GM12872 (cell line): ENCODE measurements around the gene THTPA.

Experiments
- TF ChIP-seq, protein P1 (sequence below): IDR thresholded peaks from 3 replicates; pipeline ENCODE4 v1.5.1; 2011; ENCODE audit warnings: low read depth, mild to moderate bottlenecking, low read length, moderate library complexity; ENCODE audit not compliant: insufficient read depth

Gene THTPA

DNA sequence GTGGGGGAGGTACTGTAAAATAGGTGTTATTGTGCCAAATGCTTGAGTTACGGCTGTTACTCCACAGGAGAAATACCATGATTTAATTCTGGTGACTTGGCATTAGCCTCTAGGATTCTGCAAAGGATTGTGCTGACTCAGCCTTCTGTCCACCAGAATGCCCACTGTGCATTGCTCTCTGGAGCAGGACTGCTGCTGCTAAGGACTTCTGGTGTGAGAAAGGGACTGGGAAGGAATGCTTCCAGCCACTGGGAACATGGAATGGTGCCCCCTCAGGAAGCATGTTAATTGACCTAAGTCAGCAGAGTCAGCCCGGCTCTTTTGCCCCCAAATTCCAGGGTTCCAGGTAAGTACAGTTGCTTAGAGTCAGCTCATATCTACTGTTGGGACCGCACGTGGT, 37.4 kb upstream of the THTPA start:
- TF ChIP-seq, protein P1, sequence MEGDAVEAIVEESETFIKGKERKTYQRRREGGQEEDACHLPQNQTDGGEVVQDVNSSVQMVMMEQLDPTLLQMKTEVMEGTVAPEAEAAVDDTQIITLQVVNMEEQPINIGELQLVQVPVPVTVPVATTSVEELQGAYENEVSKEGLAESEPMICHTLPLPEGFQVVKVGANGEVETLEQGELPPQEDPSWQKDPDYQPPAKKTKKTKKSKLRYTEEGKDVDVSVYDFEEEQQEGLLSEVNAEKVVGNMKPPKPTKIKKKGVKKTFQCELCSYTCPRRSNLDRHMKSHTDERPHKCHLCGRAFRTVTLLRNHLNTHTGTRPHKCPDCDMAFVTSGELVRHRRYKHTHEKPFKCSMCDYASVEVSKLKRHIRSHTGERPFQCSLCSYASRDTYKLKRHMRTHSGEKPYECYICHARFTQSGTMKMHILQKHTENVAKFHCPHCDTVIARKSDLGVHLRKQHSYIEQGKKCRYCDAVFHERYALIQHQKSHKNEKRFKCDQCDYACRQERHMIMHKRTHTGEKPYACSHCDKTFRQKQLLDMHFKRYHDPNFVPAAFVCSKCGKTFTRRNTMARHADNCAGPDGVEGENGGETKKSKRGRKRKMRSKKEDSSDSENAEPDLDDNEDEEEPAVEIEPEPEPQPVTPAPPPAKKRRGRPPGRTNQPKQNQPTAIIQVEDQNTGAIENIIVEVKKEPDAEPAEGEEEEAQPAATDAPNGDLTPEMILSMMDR, result no peak

DNA sequence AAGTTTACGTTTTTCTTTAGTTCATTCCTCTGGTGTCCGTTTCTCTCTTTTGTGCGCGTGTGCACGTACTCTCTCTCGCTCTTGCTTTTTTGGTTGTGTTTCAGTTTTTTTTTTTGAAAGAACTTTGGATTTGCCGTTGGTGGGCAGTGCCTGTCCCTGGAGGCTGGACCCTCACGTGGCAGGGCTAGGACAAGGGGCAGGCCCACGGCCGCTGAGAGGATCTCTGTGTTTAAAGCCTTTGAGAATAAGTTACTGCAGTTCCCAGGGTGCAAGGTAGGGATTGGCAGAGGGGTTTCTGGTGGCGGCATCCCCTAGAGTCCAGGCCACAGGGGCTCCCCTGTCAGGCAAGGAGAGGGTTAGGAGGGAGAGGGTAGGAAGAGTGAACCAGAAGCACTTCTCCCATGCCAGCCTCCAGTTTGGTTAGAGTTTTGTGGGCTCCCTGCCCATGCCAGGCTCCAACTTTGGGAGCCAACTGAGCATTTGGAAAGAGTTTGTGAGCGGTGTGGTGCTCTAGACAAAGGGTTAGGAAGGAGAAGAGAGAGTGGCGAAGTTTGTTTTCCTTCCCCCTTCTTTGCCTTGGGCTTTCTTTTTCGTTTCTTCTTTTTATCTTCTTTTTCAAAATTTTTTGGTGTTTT, 35.1 kb upstream of the THTPA start:
- TF ChIP-seq, protein P1, result no peak

DNA sequence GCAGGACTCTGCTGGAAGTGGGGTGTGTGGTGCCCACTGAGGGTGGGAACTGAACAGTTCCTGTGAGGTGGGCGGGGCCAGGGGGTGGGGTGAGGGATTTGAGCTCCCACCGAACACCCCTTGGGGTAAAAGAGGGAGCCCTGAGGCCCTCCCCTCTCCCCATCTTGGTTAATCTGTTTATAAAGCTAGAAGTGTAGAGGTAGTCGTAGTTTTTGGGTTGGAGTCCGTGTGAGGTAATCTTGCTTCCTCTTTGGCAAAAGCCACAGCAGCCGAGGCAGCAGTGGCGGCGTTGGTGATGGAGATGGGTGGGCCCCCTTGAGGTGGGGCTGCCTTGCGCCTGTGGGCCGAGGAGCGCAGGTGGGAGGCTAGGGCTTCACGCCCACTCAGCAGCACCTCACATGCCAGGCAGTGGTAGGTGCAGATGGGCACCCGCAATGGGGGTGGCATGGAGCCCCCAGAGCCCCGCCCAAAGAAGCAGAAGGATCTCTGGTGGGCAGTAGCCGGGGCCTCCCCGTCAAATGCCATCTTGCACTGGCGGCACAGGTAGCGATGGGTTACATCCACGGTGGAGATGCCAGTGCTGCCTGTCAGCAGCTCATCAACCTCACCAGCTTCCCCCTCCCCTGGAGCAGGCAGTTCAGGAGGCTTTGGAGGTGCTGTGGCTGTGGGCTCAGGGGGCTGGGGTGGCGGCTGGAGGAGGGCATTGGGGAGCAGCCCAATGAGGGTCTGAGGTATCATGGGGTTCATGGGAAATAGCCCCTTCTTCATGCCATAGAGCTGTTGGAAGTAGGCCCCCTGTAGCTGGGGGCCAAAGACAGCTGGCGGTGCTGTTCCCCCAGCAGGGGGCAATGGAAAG, 34.1 kb upstream of the THTPA start:
- TF ChIP-seq, protein P1, result no peak

DNA sequence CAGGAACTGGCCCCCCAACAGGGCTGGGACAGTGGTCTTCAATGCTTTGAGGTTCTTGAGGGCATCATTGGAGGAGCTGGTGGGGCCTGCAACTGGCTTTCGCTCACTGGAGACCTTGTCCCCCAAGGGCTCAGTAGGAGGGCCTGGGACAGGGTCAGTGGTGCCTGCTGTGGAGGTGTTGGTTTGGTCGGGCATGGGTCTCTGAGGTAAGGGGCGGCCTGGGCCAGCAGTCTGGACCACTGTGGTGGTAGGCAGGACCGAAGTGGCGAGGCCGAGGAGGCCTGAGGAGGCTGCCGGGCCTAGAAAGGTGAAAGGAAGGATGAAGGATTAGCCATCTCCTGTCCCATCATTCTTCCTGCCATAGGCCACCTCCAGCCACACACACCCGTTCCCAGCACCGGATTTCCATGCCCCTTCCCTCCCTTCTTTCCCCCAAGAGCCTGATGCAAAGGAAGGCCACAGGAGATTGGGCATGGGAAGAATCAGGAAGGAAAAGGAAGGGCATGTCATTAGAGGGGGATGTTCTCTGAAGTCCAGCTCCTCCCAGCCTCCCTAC, 33.4 kb upstream of the THTPA start:
- TF ChIP-seq, protein P1, result no peak

DNA sequence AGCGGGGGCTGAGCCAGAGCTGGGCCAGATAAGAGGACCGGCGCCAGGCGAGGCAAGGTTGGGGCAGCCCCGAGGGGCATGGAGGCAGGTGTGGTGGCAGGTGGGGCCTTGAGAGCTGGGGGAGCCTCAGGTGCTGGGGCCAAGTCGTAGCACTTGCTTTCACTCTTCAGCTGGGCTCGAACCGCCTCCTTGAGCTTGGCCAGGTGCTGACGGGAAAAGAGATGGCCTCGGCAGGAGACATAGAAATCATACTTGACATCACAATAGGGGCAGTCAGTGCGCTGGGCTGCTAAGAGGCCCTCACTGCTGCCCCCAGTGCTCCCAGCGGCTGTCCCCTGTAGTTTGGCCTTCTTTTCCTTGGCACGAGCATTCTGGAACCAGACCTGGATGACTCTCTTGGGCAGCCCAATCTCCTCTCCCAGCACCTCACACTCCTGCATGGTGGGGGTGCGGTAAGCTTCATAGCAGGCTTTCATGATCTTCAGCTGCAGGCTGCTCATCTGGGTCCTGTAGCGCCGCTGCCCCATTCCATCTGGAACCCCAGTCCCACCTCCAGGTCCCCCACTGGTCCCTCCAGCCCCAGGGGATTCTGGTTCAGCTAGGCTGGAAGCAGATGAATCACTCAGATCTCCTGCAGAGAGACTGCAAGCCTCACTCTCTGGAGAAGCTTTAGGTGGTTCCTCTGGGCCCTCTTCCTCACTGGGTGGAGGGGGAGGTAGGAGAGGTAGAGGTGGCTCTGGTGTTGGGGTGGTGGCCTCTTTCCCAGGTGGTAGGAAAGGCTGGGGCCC, 32.6 kb upstream of the THTPA start:
- TF ChIP-seq, protein P1, result no peak

DNA sequence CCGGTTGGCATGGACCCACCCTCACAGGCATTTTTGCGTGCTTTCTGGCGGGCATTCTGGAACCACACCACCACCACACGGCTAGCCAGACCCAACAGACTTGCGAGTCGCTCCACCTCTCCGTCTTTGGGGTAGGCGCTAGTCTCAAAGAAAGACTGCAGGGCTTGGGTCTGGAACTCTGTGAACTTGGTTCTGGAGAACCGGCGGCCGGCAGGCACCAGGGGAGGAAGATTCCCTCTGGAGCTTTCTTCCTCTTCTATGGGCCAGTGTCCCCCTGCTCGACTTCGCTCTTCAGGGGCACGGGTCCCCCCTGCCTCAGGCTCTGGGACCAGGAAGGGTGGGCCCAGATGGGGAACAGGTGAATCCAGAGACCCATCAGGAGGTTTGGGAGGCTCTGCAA, 31.1 kb upstream of the THTPA start:
- TF ChIP-seq, protein P1, result no peak

DNA sequence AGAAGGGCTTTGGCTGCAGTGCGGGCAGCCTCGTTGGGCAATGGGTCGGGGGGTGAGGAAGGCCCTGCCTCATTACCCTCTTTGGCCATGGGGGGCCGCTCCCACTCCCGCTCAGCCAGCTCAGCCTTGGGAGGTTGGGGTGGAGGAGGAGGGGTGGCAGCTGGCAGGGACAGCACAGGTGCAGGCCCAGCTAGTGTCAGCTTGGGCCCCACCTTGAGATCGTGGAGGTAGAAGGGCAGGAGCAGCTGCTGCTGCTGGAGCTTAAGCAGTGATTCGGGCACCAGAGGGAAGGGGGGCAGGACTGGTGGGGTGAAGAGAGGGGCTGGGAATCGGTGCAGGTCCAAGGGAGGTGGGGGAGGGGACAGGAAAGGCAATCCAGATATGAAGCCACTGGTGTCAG, 30.5 kb upstream of the THTPA start:
- TF ChIP-seq, protein P1, result no peak
